Body of pancreas (tissue), 4 donors: ENCODE measurements around the gene INF2.

ENCODE experiments used
- CTCF ChIP-seq, 7 experiments: fragments of 450-650 bp in 4 of 7; fragments of 200-600 bp in 3 of 7; sonication (generic) in 3 of 7; IDR thresholded peaks; one replicate each; pipeline ENCODE4 v1.5.1; 2016 to 2019; ENCODE audit warnings: antibody characterized with exemption in 7 of 7
- POLR2A ChIP-seq, 3 donors: fragments of 450-650 bp; IDR thresholded peaks; one replicate each; pipeline ENCODE4 v1.6.1; 2016; ENCODE audit warnings: antibody characterized with exemption in 3 of 3, mild to moderate bottlenecking in 2 of 3

DNA sequence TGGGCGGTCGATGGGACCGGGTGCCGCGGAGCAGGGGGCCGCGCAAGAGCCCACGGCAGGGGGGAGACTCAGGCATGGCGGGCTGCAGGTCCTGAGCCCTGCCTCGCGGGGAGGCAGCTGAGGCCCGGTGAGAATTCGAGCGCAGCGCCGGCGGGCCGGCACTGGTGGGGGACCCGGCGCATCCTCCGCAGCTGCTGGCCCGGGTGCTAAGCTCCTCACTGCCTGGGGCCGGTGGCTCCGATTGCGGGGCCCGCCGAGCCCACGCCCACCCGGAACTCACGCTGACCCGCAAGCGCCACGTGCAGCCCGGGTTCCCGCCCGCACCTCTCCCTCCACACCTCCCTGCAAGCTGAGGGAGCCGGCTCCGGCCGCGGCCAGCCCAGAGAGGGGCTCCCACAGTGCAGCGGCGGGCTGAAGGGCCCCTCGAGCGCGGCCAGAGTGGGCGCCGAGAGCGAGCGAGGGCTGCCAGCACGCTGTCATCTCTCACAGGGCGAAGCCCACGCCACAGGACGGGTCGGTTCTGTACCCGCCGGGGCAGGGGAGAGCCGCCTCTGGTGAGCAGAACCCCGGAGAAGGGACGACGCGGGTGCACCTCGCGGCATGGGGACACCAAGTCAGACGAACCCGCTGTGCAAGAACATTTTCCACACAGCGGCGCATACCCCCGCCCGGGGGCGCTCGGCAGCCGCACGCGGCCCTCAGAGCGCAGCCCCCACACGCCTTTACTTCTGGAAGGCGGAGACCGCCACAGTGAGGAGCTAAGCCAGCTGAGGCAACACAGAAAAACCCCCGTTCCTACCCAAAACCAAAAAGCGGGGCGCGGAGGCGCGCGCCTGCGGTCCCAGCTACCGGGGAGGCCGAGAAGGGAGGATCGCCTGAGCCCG lies 62.4 kb downstream of the INF2 start:
- TF ChIP-seq POLR2A (IDR thresholded peaks at IDR 0.05) (peak in 1 of 3 donors; percentile 8), CTCF (IDR thresholded peaks at IDR 0.05) (no peak)
